Fibroblast of the aortic adventitia (primary cell): ENCODE data around the gene CAND2. TPM values are rescaled to one million over a fixed set of nuclear protein-coding genes. Genes with fewer than 3 reads are reported as not detected.
A peak's percentile ranks its signal among the peaks of the same experiment; 100 is the strongest.

Source experiments
- DNase-seq: peaks from one replicate; pipeline ENCODE4 v3.0.0-alpha.2; 2010; ENCODE audit warnings: low read depth
- H3K4me3 ChIP-seq: 2 replicates; pipeline ENCODE4 v1.5.1; 2011; ENCODE audit warnings: low read depth, mild to moderate bottlenecking, control low read depth, low read length, moderate library complexity
- total RNA-seq: library from RNA; depleted of rRNA; stranded (reverse); fragments of >200 nt; gene quantifications from 2 replicates; pipeline ENCODE4 v1.2.3, GENCODE V29; 2012; ENCODE audit warnings: low replicate concordance
- TF ChIP-seq, protein P1 (sequence below): IDR thresholded peaks from 2 replicates; pipeline ENCODE4 v1.5.1; 2011; ENCODE audit warnings: mild to moderate bottlenecking, low read length, control low read depth, inconsistent platforms; ENCODE audit not compliant: insufficient read depth

CAND2 gene
- total RNA-seq, 1 donor: 6.1 TPM

DNA sequence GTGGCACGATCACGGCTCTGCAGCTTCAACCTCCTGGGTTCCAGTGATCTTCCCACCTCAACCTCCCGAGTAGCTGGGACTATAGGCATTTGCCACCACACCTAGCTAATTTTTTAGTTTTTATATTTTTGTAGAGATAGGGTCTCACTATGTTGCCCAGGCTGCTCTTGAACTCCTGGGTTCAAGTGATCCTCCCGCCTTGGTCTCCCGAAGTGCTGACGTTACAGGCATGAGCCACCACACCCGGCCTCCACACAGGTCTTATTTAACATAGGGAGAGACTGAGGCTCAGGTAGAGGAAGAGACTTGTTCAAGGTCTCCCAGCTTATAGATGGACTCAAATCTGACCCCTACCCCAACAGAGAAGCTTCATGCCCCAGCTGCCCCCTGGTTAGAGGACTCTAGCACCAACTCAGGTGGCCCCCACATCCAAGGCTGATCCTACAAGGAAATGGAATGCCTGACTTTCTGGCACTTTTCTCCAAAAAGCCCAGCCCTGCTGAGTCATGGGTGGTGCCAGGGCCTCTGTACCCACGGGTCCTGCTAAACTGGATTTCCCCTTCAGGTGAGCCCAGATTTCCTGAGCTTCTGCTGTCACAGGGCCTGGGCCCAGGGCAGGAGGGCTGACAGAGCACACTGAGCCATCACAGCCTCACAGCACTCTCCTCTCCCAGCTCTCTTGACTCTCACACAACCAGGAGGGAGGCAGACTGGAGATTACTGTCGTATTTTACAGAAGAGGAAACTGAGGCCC, 43.0 kb upstream of the CAND2 start:
- DNase-seq: no peak
- H3K4me3 ChIP-seq: no peak overlapping the region
- TF ChIP-seq, protein P1, sequence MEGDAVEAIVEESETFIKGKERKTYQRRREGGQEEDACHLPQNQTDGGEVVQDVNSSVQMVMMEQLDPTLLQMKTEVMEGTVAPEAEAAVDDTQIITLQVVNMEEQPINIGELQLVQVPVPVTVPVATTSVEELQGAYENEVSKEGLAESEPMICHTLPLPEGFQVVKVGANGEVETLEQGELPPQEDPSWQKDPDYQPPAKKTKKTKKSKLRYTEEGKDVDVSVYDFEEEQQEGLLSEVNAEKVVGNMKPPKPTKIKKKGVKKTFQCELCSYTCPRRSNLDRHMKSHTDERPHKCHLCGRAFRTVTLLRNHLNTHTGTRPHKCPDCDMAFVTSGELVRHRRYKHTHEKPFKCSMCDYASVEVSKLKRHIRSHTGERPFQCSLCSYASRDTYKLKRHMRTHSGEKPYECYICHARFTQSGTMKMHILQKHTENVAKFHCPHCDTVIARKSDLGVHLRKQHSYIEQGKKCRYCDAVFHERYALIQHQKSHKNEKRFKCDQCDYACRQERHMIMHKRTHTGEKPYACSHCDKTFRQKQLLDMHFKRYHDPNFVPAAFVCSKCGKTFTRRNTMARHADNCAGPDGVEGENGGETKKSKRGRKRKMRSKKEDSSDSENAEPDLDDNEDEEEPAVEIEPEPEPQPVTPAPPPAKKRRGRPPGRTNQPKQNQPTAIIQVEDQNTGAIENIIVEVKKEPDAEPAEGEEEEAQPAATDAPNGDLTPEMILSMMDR: no peak

GRCh38 chr3:12754313-12754712, 42.2 kb upstream of the CAND2 start:
- TF ChIP-seq, protein P1: no peak
- DNase-seq: no peak
- H3K4me3 ChIP-seq: no peak overlapping the region

DNA sequence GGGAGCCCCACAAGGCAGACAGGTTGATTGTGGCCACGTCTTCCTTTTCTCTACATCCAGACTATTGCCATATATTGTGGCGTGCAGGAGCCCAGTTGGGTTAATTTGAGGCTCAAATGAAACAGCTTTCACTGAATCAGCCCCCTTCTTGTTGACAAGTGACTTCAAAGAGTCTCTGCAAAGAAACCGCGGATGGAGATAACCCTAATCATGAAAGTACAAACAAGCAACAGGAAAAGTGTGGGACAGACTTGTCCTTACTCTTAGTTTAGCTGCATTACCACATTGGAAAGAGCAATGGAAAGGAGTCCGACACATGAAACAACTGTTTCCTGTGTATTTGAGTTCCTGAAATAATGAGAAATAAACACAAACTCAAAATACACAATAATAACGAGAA, 40.7 kb upstream of the CAND2 start:
- no peak overlapping the region for H3K4me3 ChIP-seq
- TF ChIP-seq, protein P1: no peak
- no peak for DNase-seq

GRCh38 chr3:12756175-12756574, 40.3 kb upstream of the CAND2 start:
- H3K4me3 ChIP-seq: no peak overlapping the region
- no peak for DNase-seq
- TF ChIP-seq, protein P1: no peak

- no peak for DNase-seq
- H3K4me3 ChIP-seq: no peak overlapping the region
- TF ChIP-seq, protein P1: no peak
Measured at GRCh38 chr3:12756635-12757034, 39.8 kb upstream of the CAND2 start.

- peak; percentile 78 for DNase-seq
- H3K4me3 ChIP-seq: no peak overlapping the region
- TF ChIP-seq, protein P1: no peak
Measured at GRCh38 chr3:12758025-12758781, 38.3 kb upstream of the CAND2 start.
